Stimulated activated naive CD8-positive, alpha-beta T cell treated with anti-CD3 and anti-CD28 coated beads, Interleukin-15, amount 100 ng/mL, for 72 hours (primary cell): ENCODE measurements around the gene TSC22D4.
"Not testable (repeated sequence)": the region's sequence is repeated elsewhere in the genome, so short reads cannot be mapped to it uniquely, and the experiment has no call there.

ENCODE experiments used
- ATAC-seq: fragments of 150-1000 bp; cut with Tn5 transposase; 2 replicates; pipeline ENCODE4 v1.10.0; 2021; ENCODE audit warnings: mild to moderate bottlenecking, moderate library complexity
- DNase-seq, 2 donors: peaks; one replicate each; pipeline ENCODE4 v3.0.0; 2021 to 2022
- H3K27ac Mint-ChIP-seq, 2 donors: one replicate each; pipeline ENCODE4 v1.8.0; 2022; ENCODE audit warnings: mild to moderate bottlenecking in 2 of 2, mixed read lengths in 2 of 2, moderate library complexity in 2 of 2
- H3K27me3 Mint-ChIP-seq: one replicate; pipeline ENCODE4 v1.8.0; 2022; ENCODE audit warnings: mixed read lengths
- H3K4me1 Mint-ChIP-seq: one replicate; pipeline ENCODE4 v1.8.0; 2022; ENCODE audit warnings: mild to moderate bottlenecking, mixed read lengths
- H3K4me3 Mint-ChIP-seq, 2 donors: one replicate each; pipeline ENCODE4 v1.8.0; 2022; ENCODE audit warnings: mild to moderate bottlenecking in 2 of 2, mixed read lengths in 2 of 2, moderate library complexity in 1 of 2
- H3K9me3 Mint-ChIP-seq, 2 donors: one replicate each; pipeline ENCODE4 v1.8.0; 2022; ENCODE audit warnings: mixed read lengths in 2 of 2

Gene TSC22D4

GRCh38 chr7:100467638-100468373, 11.2 kb downstream of the TSC22D4 start:
- Mint-ChIP-seq H3K4me3 (no peak overlapping the region), H3K27me3 (no peaks in the 10 kb centered on the region), H3K9me3 (no peaks in the 10 kb centered on the region), H3K4me1 (peaks cover 49% of the 10 kb centered on the region), H3K27ac (peak overlapping the region in 1 of 2 donors; percentile 27)
- ATAC-seq (no peak), DNase-seq (no peak)

- Mint-ChIP-seq H3K4me1 (peaks cover 40% of the 10 kb centered on the region), H3K9me3 (no peaks in the 10 kb centered on the region), H3K27me3 (no peaks in the 10 kb centered on the region), H3K27ac (peak overlapping the region in 1 of 2 donors; percentile 87), H3K4me3 (no peak overlapping the region)
- ATAC-seq (peak; percentile 29), DNase-seq (no peak)
These were observed 12.1 kb downstream of the TSC22D4 start for GRCh38 chr7:100466653-100467605.

GRCh38 chr7:100465702-100466311, 13.2 kb downstream of the TSC22D4 start:
- H3K27me3 Mint-ChIP-seq = no peaks in the 10 kb centered on the region
- H3K4me3 Mint-ChIP-seq = no peak overlapping the region
- ATAC-seq (no peak), DNase-seq (no peak)
- peak overlapping the region in 1 of 2 donors; percentile 48 for H3K27ac Mint-ChIP-seq
- H3K4me1 Mint-ChIP-seq = peaks cover 34% of the 10 kb centered on the region
- no peaks in the 10 kb centered on the region for H3K9me3 Mint-ChIP-seq

GRCh38 chr7:100465299-100465698, 13.7 kb downstream of the TSC22D4 start:
- Mint-ChIP-seq H3K27me3 (no peaks in the 10 kb centered on the region), H3K27ac (peak overlapping the region in 1 of 2 donors; percentile 48), H3K4me1 (peaks cover 29% of the 10 kb centered on the region), H3K4me3 (no peak overlapping the region), H3K9me3 (no peaks in the 10 kb centered on the region)
- ATAC-seq (no peak), DNase-seq (no peak)

GRCh38 chr7:100464791-100465190, 14.2 kb downstream of the TSC22D4 start:
- Mint-ChIP-seq H3K27ac (peak overlapping the region; percentile 31 to 41), H3K4me1 (peaks cover 24% of the 10 kb centered on the region), H3K27me3 (no peaks in the 10 kb centered on the region), H3K4me3 (no peak overlapping the region), H3K9me3 (no peaks in the 10 kb centered on the region)
- DNase-seq (no peak), ATAC-seq (no peak)

GRCh38 chr7:100464210-100464660, 14.8 kb downstream of the TSC22D4 start, which contains the start of gene SPACDR:
Gene SPACDR (minus strand): TSS chr7:100464260. CDS start chr7:100464025, 235 bp downstream.
- ATAC-seq = no peak
- Mint-ChIP-seq H3K27me3 (no peaks in the 10 kb centered on the region), H3K27ac (peak within 1 kb of the TSS; percentile 31 to 41)

GRCh38 chr7:100457033-100457432, 22.0 kb downstream of the TSC22D4 start:
- H3K4me3 Mint-ChIP-seq = no peak overlapping the region
- no peaks in the 10 kb centered on the region for H3K9me3 Mint-ChIP-seq
- ATAC-seq (no peak), DNase-seq (no peak)
- no peak overlapping the region for H3K27ac Mint-ChIP-seq
- H3K27me3 Mint-ChIP-seq = no peaks in the 10 kb centered on the region
- H3K4me1 Mint-ChIP-seq = peaks cover 26% of the 10 kb centered on the region

More at GRCh38 chr7:100464210-100464660, 14.8 kb downstream of the TSC22D4 start, which contains the start of gene SPACDR:
- no peak for DNase-seq
- no peaks in the 10 kb centered on the region for H3K9me3 Mint-ChIP-seq
- H3K4me3 Mint-ChIP-seq = no peak within 1 kb of the TSS
- H3K4me1 Mint-ChIP-seq = peaks cover 24% of the 10 kb centered on the region

GRCh38 chr7:100456562-100456961, 22.5 kb downstream of the TSC22D4 start:
- H3K27me3 Mint-ChIP-seq = no peaks in the 10 kb centered on the region
- no peak overlapping the region for H3K4me3 Mint-ChIP-seq
- DNase-seq = no peak
- no peaks in the 10 kb centered on the region for H3K9me3 Mint-ChIP-seq
- peaks cover 26% of the 10 kb centered on the region for H3K4me1 Mint-ChIP-seq
- ATAC-seq = no peak
- H3K27ac Mint-ChIP-seq = no peak overlapping the region

- H3K4me3 Mint-ChIP-seq = no peak overlapping the region
- ATAC-seq = no peak
- no peaks in the 10 kb centered on the region for H3K27me3 Mint-ChIP-seq
These were observed 23.8 kb downstream of the TSC22D4 start for GRCh38 chr7:100455206-100455605.

GRCh38 chr7:100453854-100454253, 25.2 kb downstream of the TSC22D4 start:
- not testable (repeated sequence) for H3K27me3 Mint-ChIP-seq, DNase-seq, H3K9me3 Mint-ChIP-seq, ATAC-seq, H3K4me3 Mint-ChIP-seq
- H3K27ac Mint-ChIP-seq = peak overlapping the region in 1 of 2 donors; percentile 54
- peaks cover 33% of the 10 kb centered on the region for H3K4me1 Mint-ChIP-seq

More at GRCh38 chr7:100455206-100455605, 23.8 kb downstream of the TSC22D4 start:
- DNase-seq = no peak
- H3K27ac Mint-ChIP-seq = no peak overlapping the region
- no peaks in the 10 kb centered on the region for H3K9me3 Mint-ChIP-seq
- peaks cover 36% of the 10 kb centered on the region for H3K4me1 Mint-ChIP-seq

GRCh38 chr7:100452513-100452912, 26.5 kb downstream of the TSC22D4 start:
- no peak overlapping the region for H3K27ac Mint-ChIP-seq
- DNase-seq (no peak), ATAC-seq (no peak)
- H3K4me3 Mint-ChIP-seq = no peak overlapping the region
- H3K4me1 Mint-ChIP-seq = peaks cover 33% of the 10 kb centered on the region
- no peaks in the 10 kb centered on the region for H3K9me3 Mint-ChIP-seq
- H3K27me3 Mint-ChIP-seq = no peaks in the 10 kb centered on the region

- no peaks in the 10 kb centered on the region for H3K27me3 Mint-ChIP-seq
- peaks cover 36% of the 10 kb centered on the region for H3K4me1 Mint-ChIP-seq
- H3K27ac Mint-ChIP-seq = no peak overlapping the region
- no peaks in the 10 kb centered on the region for H3K9me3 Mint-ChIP-seq
- H3K4me3 Mint-ChIP-seq = no peak overlapping the region
- DNase-seq (no peak), ATAC-seq (no peak)
These were observed 29.7 kb downstream of the TSC22D4 start for GRCh38 chr7:100449190-100449795.

- not testable (repeated sequence) for DNase-seq, H3K4me3 Mint-ChIP-seq, H3K27ac Mint-ChIP-seq, H3K27me3 Mint-ChIP-seq, ATAC-seq, H3K9me3 Mint-ChIP-seq
- peaks cover 39% of the 10 kb centered on the region for H3K4me1 Mint-ChIP-seq
These were observed 31.7 kb downstream of the TSC22D4 start for GRCh38 chr7:100447363-100447762.

- DNase-seq = no peak
- Mint-ChIP-seq H3K9me3 (no peaks in the 10 kb centered on the region), H3K27ac (no peak overlapping the region), H3K4me1 (peaks cover 38% of the 10 kb centered on the region), H3K27me3 (no peaks in the 10 kb centered on the region), H3K4me3 (no peak overlapping the region)
- no peak for ATAC-seq
These were observed 33.0 kb downstream of the TSC22D4 start for GRCh38 chr7:100446040-100446439.
